Sigmoid colon (tissue), 7 donors: ENCODE results near the gene RHOU. TPM values are rescaled to one million over a fixed set of nuclear protein-coding genes. Genes with fewer than 3 reads are reported as not detected.
A peak's percentile ranks its signal among the peaks of the same experiment; 100 is the strongest.

ENCODE experiments used
- DNase-seq: peaks from one replicate; pipeline ENCODE4 v3.0.0-alpha.2; 2019
- H3K27ac ChIP-seq, 4 donors: fragments of 200-600 bp; sonication (generic); one replicate each; pipeline ENCODE4 v1.5.1; 2016 to 2019; ENCODE audit warnings: mild to moderate bottlenecking in 1 of 4
- H3K27me3 ChIP-seq, 3 donors: fragments of 200-600 bp; sonication (generic); one replicate each; pipeline ENCODE4 v1.5.1; 2019; ENCODE audit warnings: mild to moderate bottlenecking in 1 of 3
- H3K36me3 ChIP-seq, 4 donors: fragments of 200-600 bp; sonication (generic); one replicate each; pipeline ENCODE4 v1.5.1; 2016 to 2019
- H3K4me1 ChIP-seq, 4 donors: fragments of 200-600 bp; sonication (generic); one replicate each; pipeline ENCODE4 v1.5.1; 2017 to 2019
- H3K4me3 ChIP-seq, 4 donors: fragments of 200-600 bp; sonication (generic); one replicate each; pipeline ENCODE4 v1.5.1; 2017 to 2019; ENCODE audit warnings: mild to moderate bottlenecking in 2 of 4, moderate library complexity in 1 of 4
- H3K9me3 ChIP-seq, 4 donors: fragments of 200-600 bp in 3 of 4; sonication (generic) in 3 of 4; one replicate each; pipeline versions ENCODE4 v1.5.1 to v1.6.1; 2013 to 2019
- EP300 ChIP-seq, 4 donors: sonication (generic); formaldehyde crosslinking; IDR thresholded peaks; one replicate each; pipeline ENCODE4 v1.6.1; 2017; ENCODE audit warnings: antibody characterized with exemption in 4 of 4
- POLR2A ChIP-seq, 2 donors: fragments of 450-650 bp; IDR thresholded peaks; one replicate each; pipeline ENCODE4 v1.6.1; 2016; ENCODE audit warnings: antibody characterized with exemption in 2 of 2, mild to moderate bottlenecking in 2 of 2, moderate library complexity in 2 of 2
- POLR2AphosphoS5 ChIP-seq, 4 donors: sonication (generic); formaldehyde crosslinking; IDR thresholded peaks; one replicate each; pipeline ENCODE4 v1.6.1; 2017; ENCODE audit warnings: antibody characterized with exemption in 4 of 4
- WGBS, 2 donors: extraction: QIAGEN DNeasy Blood & Tissue Kit; methylation state at CpG; one replicate each; pipeline ENCODE4 v1.1.7; 2013; 5-methylcytosine and 5-hydroxymethylcytosine counted together
- intact Hi-C: fragments of 100-400 bp; cut with DNase I; formaldehyde crosslinking; loops from one replicate; pipeline ENCODE4 v1.15.1; 2023
- polyA plus RNA-seq, 3 donors: library from polyadenylated mRNA; stranded (reverse); fragments of 200-250 nt; gene quantifications; one replicate each; pipeline ENCODE4 v1.2.3, GENCODE V29; 2013
- total RNA-seq, 4 donors: library from RNA; depleted of rRNA; stranded (reverse); fragments of >200 nt; gene quantifications; one replicate each; pipeline ENCODE4 v1.1.0, GENCODE V29; 2016
- TF ChIP-seq, protein P1 (sequence below), 4 experiments: fragments of 450-650 bp in 3 of 4; fragments of 200-600 bp in 1 of 4; IDR thresholded peaks; one replicate each; pipeline ENCODE4 v1.5.1; 2016 to 2019; ENCODE audit warnings: antibody characterized with exemption in 4 of 4, mild to moderate bottlenecking in 3 of 4, moderate library complexity in 2 of 4
- donor health status: healthy with polysubstance abuse.
- donor health status: Bipolar disorder and iron deficiency.
- donor health status: healthy.

The RHOU gene
- total and polyA plus RNA-seq, 7 donors: 9.7 to 58.7 (median 18.3) TPM

DNA sequence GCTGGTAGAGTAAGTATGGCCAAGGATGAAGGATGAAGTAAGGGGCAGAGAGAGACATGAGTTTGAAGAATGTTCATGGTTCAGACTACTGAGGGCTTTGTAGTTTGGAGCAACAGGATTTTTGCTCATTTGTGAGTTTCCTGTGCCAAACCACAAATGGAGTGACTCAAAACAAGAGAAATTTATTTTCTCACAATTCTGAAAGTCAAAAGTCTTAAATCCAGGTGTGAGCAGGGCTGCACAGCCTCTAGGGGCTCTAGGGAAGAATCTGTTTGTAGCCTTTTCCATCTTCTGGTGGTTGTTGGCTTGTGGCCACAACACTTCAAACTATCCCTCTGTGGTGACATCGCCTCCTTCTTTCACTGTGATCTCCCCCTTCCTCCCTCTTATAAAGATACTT lies 58.9 kb downstream of the RHOU start:
- intact Hi-C loops: no loop called here
- H3K4me3 ChIP-seq: no peak overlapping the region
- 54 to 86% methylated on average over 1 of the region's 1 CpG for WGBS, 2 donors

DNA sequence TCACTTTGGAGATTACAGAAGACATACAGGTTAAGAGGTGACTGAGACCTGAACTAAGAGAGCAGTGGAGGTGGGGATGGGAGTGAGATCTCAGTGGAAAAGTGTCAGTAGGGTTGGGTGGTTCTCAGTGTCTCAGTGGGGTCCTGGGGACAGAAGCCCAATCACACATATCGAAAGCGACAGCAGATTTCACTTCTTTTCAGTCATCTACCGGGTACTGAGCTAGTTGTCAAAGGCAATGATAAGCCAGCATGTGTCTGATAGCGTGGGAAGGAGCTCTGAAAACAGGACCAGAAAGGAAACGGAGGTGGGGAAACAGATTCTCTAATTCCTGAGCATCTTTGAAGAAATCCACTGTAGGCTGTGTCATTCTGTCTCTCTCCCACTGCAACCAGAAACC lies 59.5 kb downstream of the RHOU start:
- H3K27me3 ChIP-seq: no peaks in the 10 kb centered on the region
- intact Hi-C loops: no loop called here
- H3K9me3 ChIP-seq: no peaks in the 10 kb centered on the region
- H3K4me3 ChIP-seq: no peak overlapping the region
- 87 to 89% methylated on average over 5 of the region's 5 CpGs for WGBS, 2 donors
- no peak overlapping the region for H3K27ac ChIP-seq
- TF ChIP-seq POLR2A (IDR thresholded peaks at IDR 0.05): no peak
- no peak for TF ChIP-seq EP300 (IDR thresholded peaks at IDR 0.05)
- TF ChIP-seq, protein P1, sequence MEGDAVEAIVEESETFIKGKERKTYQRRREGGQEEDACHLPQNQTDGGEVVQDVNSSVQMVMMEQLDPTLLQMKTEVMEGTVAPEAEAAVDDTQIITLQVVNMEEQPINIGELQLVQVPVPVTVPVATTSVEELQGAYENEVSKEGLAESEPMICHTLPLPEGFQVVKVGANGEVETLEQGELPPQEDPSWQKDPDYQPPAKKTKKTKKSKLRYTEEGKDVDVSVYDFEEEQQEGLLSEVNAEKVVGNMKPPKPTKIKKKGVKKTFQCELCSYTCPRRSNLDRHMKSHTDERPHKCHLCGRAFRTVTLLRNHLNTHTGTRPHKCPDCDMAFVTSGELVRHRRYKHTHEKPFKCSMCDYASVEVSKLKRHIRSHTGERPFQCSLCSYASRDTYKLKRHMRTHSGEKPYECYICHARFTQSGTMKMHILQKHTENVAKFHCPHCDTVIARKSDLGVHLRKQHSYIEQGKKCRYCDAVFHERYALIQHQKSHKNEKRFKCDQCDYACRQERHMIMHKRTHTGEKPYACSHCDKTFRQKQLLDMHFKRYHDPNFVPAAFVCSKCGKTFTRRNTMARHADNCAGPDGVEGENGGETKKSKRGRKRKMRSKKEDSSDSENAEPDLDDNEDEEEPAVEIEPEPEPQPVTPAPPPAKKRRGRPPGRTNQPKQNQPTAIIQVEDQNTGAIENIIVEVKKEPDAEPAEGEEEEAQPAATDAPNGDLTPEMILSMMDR (IDR thresholded peaks at IDR 0.05): no peak
- no peak for TF ChIP-seq POLR2AphosphoS5 (IDR thresholded peaks at IDR 0.05)
- peaks cover 0 to 36% (median 31%) of the 10 kb centered on the region in 4 donors for H3K4me1 ChIP-seq
- DNase-seq: no peak
- H3K36me3 ChIP-seq: no peaks in the 10 kb centered on the region

More for the DNA sequence above, 58.9 kb downstream of the RHOU start:
- Histone ChIP-seq H3K4me1 (peaks cover 0 to 30% (median 25%) of the 10 kb centered on the region in 4 donors), H3K27ac (no peak overlapping the region), H3K27me3 (no peaks in the 10 kb centered on the region), H3K36me3 (no peaks in the 10 kb centered on the region), H3K9me3 (no peaks in the 10 kb centered on the region)
- DNase-seq: no peak
- TF ChIP-seq, protein P1 (IDR thresholded peaks at IDR 0.05): no peak
- TF ChIP-seq POLR2AphosphoS5 (IDR thresholded peaks at IDR 0.05) (no peak), POLR2A (IDR thresholded peaks at IDR 0.05) (no peak), EP300 (IDR thresholded peaks at IDR 0.05) (no peak)

DNA sequence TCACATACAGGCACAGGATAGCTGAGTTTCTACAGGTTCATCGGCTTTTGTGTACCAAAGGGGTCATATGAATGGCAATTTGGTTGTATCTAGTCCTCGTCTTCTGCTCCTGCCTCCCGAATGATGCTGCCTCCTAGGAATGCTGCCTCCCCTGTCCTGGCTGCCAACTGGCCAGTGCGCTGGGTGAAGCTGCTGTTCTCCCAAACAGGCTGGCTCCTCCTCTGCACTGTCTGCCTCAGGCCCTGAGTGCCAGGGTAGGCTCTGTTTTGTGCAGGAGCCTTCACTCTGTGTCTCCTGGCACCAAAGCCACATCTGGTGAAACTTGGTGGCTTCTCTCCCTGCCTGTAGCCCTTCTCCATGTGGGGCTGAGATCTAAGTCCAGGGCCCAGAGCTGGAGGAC lies 60.3 kb downstream of the RHOU start:
- TF ChIP-seq EP300 (IDR thresholded peaks at IDR 0.05): no peak
- TF ChIP-seq POLR2AphosphoS5 (IDR thresholded peaks at IDR 0.05): no peak
- TF ChIP-seq POLR2A (IDR thresholded peaks at IDR 0.05): no peak
- TF ChIP-seq, protein P1 (IDR thresholded peaks at IDR 0.05): no peak
- H3K36me3 ChIP-seq: no peaks in the 10 kb centered on the region

More for the DNA sequence above, 60.3 kb downstream of the RHOU start:
- H3K27ac ChIP-seq: peak overlapping the region in 3 of 4 donors; percentile 39 to 54 (median 43)
- intact Hi-C loops: no loop called here
- no peaks in the 10 kb centered on the region for H3K9me3 ChIP-seq
- WGBS, 2 donors: 72 to 80% methylated on average over 4 of the region's 4 CpGs
- no peaks in the 10 kb centered on the region for H3K27me3 ChIP-seq
- DNase-seq: peak; percentile 75
- H3K4me3 ChIP-seq: no peak overlapping the region
- H3K4me1 ChIP-seq: peaks cover 0 to 44% (median 38%) of the 10 kb centered on the region in 4 donors

Other genes starting within 250 kb of the RHOU start
- 10 to 100 TPM; 17.3 to 24.4 (median 22.6) TPM for gene RNF187, start 248.1 kb upstream of the RHOU start, total RNA-seq
- gene RNF187, start 248.1 kb upstream of the RHOU start, polyA plus RNA-seq: 10 to 100 TPM; 23.4 to 39.8 (median 28.2) TPM